HG02852 (cell line): ENCODE results near the gene LONP1.
"Not testable (repeated sequence)": the region's sequence is repeated elsewhere in the genome, so short reads cannot be mapped to it uniquely, and the experiment has no call there.

Experiments used
- ATAC-seq: cut with Tn5 transposase; IDR thresholded peaks from one replicate; pipeline ENCODE4 v1.9.1; 2021; ENCODE audit warnings: mild to moderate bottlenecking, moderate library complexity; ENCODE audit not compliant: unreplicated experiment

The LONP1 gene

GRCh38 chr19:5714816-5715215 is 5.1 kb downstream of the LONP1 start:
- ATAC-seq: no peak

GRCh38 chr19:5713228-5713627 is 6.7 kb downstream of the LONP1 start:
- ATAC-seq: no peak

GRCh38 chr19:5711713-5712161 is 8.2 kb downstream of the LONP1 start:
- ATAC-seq: no peak

GRCh38 chr19:5711025-5711424 is 8.9 kb downstream of the LONP1 start:
- no peak for ATAC-seq

- ATAC-seq: no peak
Observed at GRCh38 chr19:5707576-5708575, 12.1 kb downstream of the LONP1 start.

GRCh38 chr19:5706876-5707573 is 12.9 kb downstream of the LONP1 start:
- no peak for ATAC-seq

GRCh38 chr19:5705552-5705951 is 14.4 kb downstream of the LONP1 start:
- ATAC-seq: no peak

- no peak for ATAC-seq
Observed at GRCh38 chr19:5703819-5704818, 15.8 kb downstream of the LONP1 start.

- not testable (repeated sequence) for ATAC-seq
Observed at GRCh38 chr19:5702053-5702410, 17.9 kb downstream of the LONP1 start.

GRCh38 chr19:5700455-5701092 is 19.4 kb downstream of the LONP1 start:
- ATAC-seq: no peak

GRCh38 chr19:5698635-5699422 is 21.1 kb downstream of the LONP1 start:
- ATAC-seq: no peak

GRCh38 chr19:5697890-5698634 is 21.9 kb downstream of the LONP1 start:
- ATAC-seq: no peak

- no peak for ATAC-seq
Observed at GRCh38 chr19:5697022-5697889, 22.7 kb downstream of the LONP1 start.

- ATAC-seq: no peak
Observed at GRCh38 chr19:5696196-5697021, 23.5 kb downstream of the LONP1 start.

- ATAC-seq: no peak
Observed at GRCh38 chr19:5695649-5696195, 24.2 kb downstream of the LONP1 start.

- no peak for ATAC-seq
Observed at GRCh38 chr19:5694956-5695648, 24.8 kb downstream of the LONP1 start.
